ENCODE data around the gene CETN3.

Gene CETN3

GRCh38 chr5:90409318-90410177 lies at the start of gene CETN3:
Gene CETN3 (minus strand): TSS chr5:90409756. CDS start chr5:90409661, 95 bp downstream.
- no peak within 1 kb of the TSS for H3K27ac Mint-ChIP-seq
- H3K9me3 Mint-ChIP-seq, result no peaks in the 10 kb centered on the region
- H3K4me3 Mint-ChIP-seq, result no peak within 1 kb of the TSS
- H3K27me3 Mint-ChIP-seq, result no peaks in the 10 kb centered on the region
- H3K36me3 Mint-ChIP-seq, result peaks cover 17% of the 10 kb centered on the region
- peaks cover 26% of the 10 kb centered on the region for H3K4me1 Mint-ChIP-seq

GRCh38 chr5:90446961-90447360 lies 37.4 kb upstream of the CETN3 start:
- Mint-ChIP-seq H3K9me3 (no peaks in the 10 kb centered on the region), H3K4me1 (no peaks in the 10 kb centered on the region), H3K36me3 (no peaks in the 10 kb centered on the region)

GRCh38 chr5:90440644-90441043 lies 31.1 kb upstream of the CETN3 start:
- peaks cover 3% of the 10 kb centered on the region for H3K4me1 Mint-ChIP-seq
- H3K27me3 Mint-ChIP-seq, result no peaks in the 10 kb centered on the region
- no peak overlapping the region for H3K4me3 Mint-ChIP-seq

More at GRCh38 chr5:90446961-90447360, 37.4 kb upstream of the CETN3 start:
- H3K4me3 Mint-ChIP-seq, result no peak overlapping the region
- peaks cover 3% of the 10 kb centered on the region for H3K27me3 Mint-ChIP-seq
- no peak overlapping the region for H3K27ac Mint-ChIP-seq

GRCh38 chr5:90438100-90438499 lies 28.5 kb upstream of the CETN3 start:
- Mint-ChIP-seq H3K4me1 (peaks cover 3% of the 10 kb centered on the region), H3K9me3 (no peaks in the 10 kb centered on the region), H3K36me3 (no peaks in the 10 kb centered on the region), H3K27me3 (no peaks in the 10 kb centered on the region), H3K27ac (no peak overlapping the region), H3K4me3 (no peak overlapping the region)

More at GRCh38 chr5:90440644-90441043, 31.1 kb upstream of the CETN3 start:
- H3K36me3 Mint-ChIP-seq, result no peaks in the 10 kb centered on the region
- H3K9me3 Mint-ChIP-seq, result no peaks in the 10 kb centered on the region
- no peak overlapping the region for H3K27ac Mint-ChIP-seq

GRCh38 chr5:90437663-90438062 lies 28.1 kb upstream of the CETN3 start:
- H3K4me1 Mint-ChIP-seq, result peaks cover 3% of the 10 kb centered on the region
- no peaks in the 10 kb centered on the region for H3K27me3 Mint-ChIP-seq
- H3K27ac Mint-ChIP-seq, result no peak overlapping the region
- H3K36me3 Mint-ChIP-seq, result no peaks in the 10 kb centered on the region
- H3K4me3 Mint-ChIP-seq, result no peak overlapping the region
- H3K9me3 Mint-ChIP-seq, result no peaks in the 10 kb centered on the region

GRCh38 chr5:90434116-90434714 lies 24.7 kb upstream of the CETN3 start:
- Mint-ChIP-seq H3K4me3 (no peak overlapping the region), H3K36me3 (no peaks in the 10 kb centered on the region), H3K9me3 (no peaks in the 10 kb centered on the region), H3K4me1 (no peaks in the 10 kb centered on the region), H3K27me3 (no peaks in the 10 kb centered on the region), H3K27ac (no peak overlapping the region)

- Mint-ChIP-seq H3K27ac (no peak overlapping the region), H3K4me1 (no peaks in the 10 kb centered on the region), H3K27me3 (peaks cover 10% of the 10 kb centered on the region), H3K9me3 (no peaks in the 10 kb centered on the region), H3K4me3 (no peak overlapping the region), H3K36me3 (no peaks in the 10 kb centered on the region)
Observed at GRCh38 chr5:90424245-90424644, 14.7 kb upstream of the CETN3 start.

- H3K27ac Mint-ChIP-seq, result no peak overlapping the region
- H3K27me3 Mint-ChIP-seq, result peaks cover 11% of the 10 kb centered on the region
- H3K9me3 Mint-ChIP-seq, result no peaks in the 10 kb centered on the region
- no peak overlapping the region for H3K4me3 Mint-ChIP-seq
- no peaks in the 10 kb centered on the region for H3K4me1 Mint-ChIP-seq
- peaks cover 1% of the 10 kb centered on the region for H3K36me3 Mint-ChIP-seq
Observed at GRCh38 chr5:90421136-90421535, 11.6 kb upstream of the CETN3 start.

GRCh38 chr5:90418214-90418613 lies 8.7 kb upstream of the CETN3 start:
- Mint-ChIP-seq H3K4me1 (no peaks in the 10 kb centered on the region), H3K27ac (no peak overlapping the region), H3K36me3 (peaks cover 3% of the 10 kb centered on the region), H3K4me3 (no peak overlapping the region), H3K27me3 (peaks cover 12% of the 10 kb centered on the region), H3K9me3 (peaks cover 4% of the 10 kb centered on the region)

GRCh38 chr5:90410178-90410762 lies 714 bp upstream of the CETN3 start:
- Mint-ChIP-seq H3K4me3 (no peak overlapping the region), H3K4me1 (peaks cover 21% of the 10 kb centered on the region), H3K36me3 (peaks cover 13% of the 10 kb centered on the region), H3K9me3 (peaks cover 4% of the 10 kb centered on the region), H3K27ac (no peak overlapping the region), H3K27me3 (no peaks in the 10 kb centered on the region)

GRCh38 chr5:90408571-90409317 lies 812 bp downstream of the CETN3 start:
- no peaks in the 10 kb centered on the region for H3K27me3 Mint-ChIP-seq
- H3K4me1 Mint-ChIP-seq, result peaks cover 26% of the 10 kb centered on the region
- H3K9me3 Mint-ChIP-seq, result no peaks in the 10 kb centered on the region
- no peak overlapping the region for H3K27ac Mint-ChIP-seq
- no peak overlapping the region for H3K4me3 Mint-ChIP-seq
- peaks cover 17% of the 10 kb centered on the region for H3K36me3 Mint-ChIP-seq

- H3K27me3 Mint-ChIP-seq, result no peaks in the 10 kb centered on the region
- no peaks in the 10 kb centered on the region for H3K9me3 Mint-ChIP-seq
- peaks cover 31% of the 10 kb centered on the region for H3K4me1 Mint-ChIP-seq
- no peak overlapping the region for H3K4me3 Mint-ChIP-seq
- H3K27ac Mint-ChIP-seq, result no peak overlapping the region
- peaks cover 22% of the 10 kb centered on the region for H3K36me3 Mint-ChIP-seq
Observed at GRCh38 chr5:90406466-90406865, 3.1 kb downstream of the CETN3 start.

- no peak overlapping the region for H3K4me3 Mint-ChIP-seq
- H3K36me3 Mint-ChIP-seq, result peaks cover 29% of the 10 kb centered on the region
- peaks cover 41% of the 10 kb centered on the region for H3K4me1 Mint-ChIP-seq
- H3K27ac Mint-ChIP-seq, result no peak overlapping the region
- H3K9me3 Mint-ChIP-seq, result no peaks in the 10 kb centered on the region
- H3K27me3 Mint-ChIP-seq, result no peaks in the 10 kb centered on the region
Observed at GRCh38 chr5:90402521-90403255, 6.9 kb downstream of the CETN3 start.

GRCh38 chr5:90399251-90399650 lies 10.3 kb downstream of the CETN3 start:
- H3K9me3 Mint-ChIP-seq, result no peaks in the 10 kb centered on the region
- H3K27me3 Mint-ChIP-seq, result no peaks in the 10 kb centered on the region
- H3K4me1 Mint-ChIP-seq, result peaks cover 18% of the 10 kb centered on the region
- peaks cover 14% of the 10 kb centered on the region for H3K36me3 Mint-ChIP-seq
- H3K27ac Mint-ChIP-seq, result no peak overlapping the region
- no peak overlapping the region for H3K4me3 Mint-ChIP-seq

GRCh38 chr5:90398726-90399125 lies 10.8 kb downstream of the CETN3 start:
- H3K9me3 Mint-ChIP-seq, result no peaks in the 10 kb centered on the region
- H3K36me3 Mint-ChIP-seq, result peaks cover 14% of the 10 kb centered on the region
- H3K27me3 Mint-ChIP-seq, result no peaks in the 10 kb centered on the region
- peaks cover 18% of the 10 kb centered on the region for H3K4me1 Mint-ChIP-seq
- no peak overlapping the region for H3K4me3 Mint-ChIP-seq
- no peak overlapping the region for H3K27ac Mint-ChIP-seq
